Osteoblast (primary cell): ENCODE data around the gene RBFA. TPM values are rescaled to one million over a fixed set of nuclear protein-coding genes. Genes with fewer than 3 reads are reported as not detected.
A peak's percentile ranks its signal among the peaks of the same experiment; 100 is the strongest.

Experiments
- DNase-seq: peaks from one replicate; pipeline ENCODE4 v3.0.0; 2011; ENCODE audit warnings: low spot score, mixed read lengths; ENCODE audit not compliant: insufficient read length; ENCODE audit errors: missing footprints
- H2AFZ ChIP-seq: 2 replicates; pipeline ENCODE4 v1.6.0; 2011; ENCODE audit warnings: mild to moderate bottlenecking, low read length
- H3K27ac ChIP-seq: 2 replicates; pipeline ENCODE4 v1.5.1; 2011; ENCODE audit warnings: mild to moderate bottlenecking, low read depth, low read length, moderate library complexity
- H3K27me3 ChIP-seq: 2 replicates; pipeline ENCODE4 v1.6.0; 2012; ENCODE audit warnings: mild to moderate bottlenecking, control low read depth, inconsistent platforms, low read length, moderate library complexity; ENCODE audit not compliant: insufficient read depth
- H3K36me3 ChIP-seq: 2 replicates; pipeline ENCODE4 v1.5.1; 2011; ENCODE audit warnings: mild to moderate bottlenecking, low read length, control low read depth, moderate library complexity; ENCODE audit not compliant: insufficient read depth
- H3K4me1 ChIP-seq: 2 replicates; pipeline ENCODE4 v1.5.1; 2011; ENCODE audit warnings: mild to moderate bottlenecking, low read length, control low read depth, moderate library complexity; ENCODE audit not compliant: insufficient read depth
- H3K4me2 ChIP-seq: 2 replicates; pipeline ENCODE4 v1.6.0; 2011; ENCODE audit warnings: mild to moderate bottlenecking, low read length; ENCODE audit not compliant: insufficient read depth
- H3K4me3 ChIP-seq: fragments of 200-600 bp; sonication (generic); 3 replicates; pipeline ENCODE4 v1.5.1; 2012; ENCODE audit warnings: mild to moderate bottlenecking, low read length, inconsistent platforms; ENCODE audit not compliant: insufficient read depth
- H3K79me2 ChIP-seq: 2 replicates; pipeline ENCODE4 v1.6.0; 2012; ENCODE audit warnings: mild to moderate bottlenecking, low read length, control low read depth, inconsistent platforms; ENCODE audit not compliant: insufficient read depth
- H3K9me3 ChIP-seq: 2 replicates; pipeline ENCODE4 v1.5.1; 2011; ENCODE audit warnings: low read depth, low read length, control low read depth
- H4K20me1 ChIP-seq: 2 replicates; pipeline ENCODE4 v1.6.0; 2012; ENCODE audit warnings: mild to moderate bottlenecking, low read length, control low read depth; ENCODE audit not compliant: insufficient read depth
- CTCF ChIP-seq: IDR thresholded peaks from 2 replicates; pipeline ENCODE4 v1.5.1; 2011; ENCODE audit warnings: mild to moderate bottlenecking, low read depth, low read length, moderate library complexity; ENCODE audit errors: extremely low read depth
- total RNA-seq: library from RNA; depleted of rRNA; stranded (reverse); fragments of >200 nt; gene quantifications from 2 replicates; pipeline ENCODE4 v1.2.3, GENCODE V29; 2012

Gene RBFA
- total RNA-seq, 1 donor, result 29.0 TPM

GRCh38 chr18:80037300-80037699, 3.1 kb downstream of the RBFA start:
- Histone ChIP-seq H3K9me3 (no peaks in the 10 kb centered on the region), H4K20me1 (peaks cover 11% of the 10 kb centered on the region), H2AFZ (no peak overlapping the region), H3K4me3 (no peak overlapping the region), H3K4me2 (no peak overlapping the region), H3K4me1 (peaks cover 14% of the 10 kb centered on the region), H3K27me3 (no peaks in the 10 kb centered on the region), H3K27ac (no peak overlapping the region), H3K36me3 (peaks cover 7% of the 10 kb centered on the region), H3K79me2 (peaks cover 29% of the 10 kb centered on the region)
- TF ChIP-seq CTCF, result no peak
- DNase-seq, result peak; percentile 43

GRCh38 chr18:80037869-80038630, 3.8 kb downstream of the RBFA start:
- Histone ChIP-seq H3K27ac (no peak overlapping the region), H2AFZ (no peak overlapping the region), H3K9me3 (no peaks in the 10 kb centered on the region), H3K27me3 (no peaks in the 10 kb centered on the region), H3K4me1 (peaks cover 11% of the 10 kb centered on the region), H3K4me3 (no peak overlapping the region), H3K4me2 (no peak overlapping the region), H4K20me1 (peaks cover 11% of the 10 kb centered on the region), H3K79me2 (peaks cover 29% of the 10 kb centered on the region), H3K36me3 (peaks cover 7% of the 10 kb centered on the region)
- TF ChIP-seq CTCF, result no peak
- DNase-seq, result peak; percentile 65

GRCh38 chr18:80040515-80040914, 6.3 kb downstream of the RBFA start:
- no peak for TF ChIP-seq CTCF
- DNase-seq, result peak; percentile 23
- Histone ChIP-seq H4K20me1 (peaks cover 6% of the 10 kb centered on the region), H3K4me2 (no peak overlapping the region), H3K36me3 (peaks cover 7% of the 10 kb centered on the region), H2AFZ (no peak overlapping the region), H3K27ac (no peak overlapping the region), H3K4me3 (no peak overlapping the region), H3K79me2 (peaks cover 15% of the 10 kb centered on the region), H3K4me1 (peaks cover 4% of the 10 kb centered on the region), H3K27me3 (no peaks in the 10 kb centered on the region), H3K9me3 (no peaks in the 10 kb centered on the region)

- TF ChIP-seq CTCF, result no peak
- H2AFZ ChIP-seq, result no peak overlapping the region
- H3K4me3 ChIP-seq, result no peak overlapping the region
- H3K27me3 ChIP-seq, result no peaks in the 10 kb centered on the region
- H3K79me2 ChIP-seq, result peaks cover 6% of the 10 kb centered on the region
- H3K4me1 ChIP-seq, result no peaks in the 10 kb centered on the region
- no peak overlapping the region for H3K27ac ChIP-seq
- no peaks in the 10 kb centered on the region for H4K20me1 ChIP-seq
- H3K36me3 ChIP-seq, result peaks cover 11% of the 10 kb centered on the region
- DNase-seq, result no peak
- no peaks in the 10 kb centered on the region for H3K9me3 ChIP-seq
- no peak overlapping the region for H3K4me2 ChIP-seq
Observed at GRCh38 chr18:80041424-80041823, 7.2 kb downstream of the RBFA start.
